ENCODE data around the gene DSG4. TPM values are rescaled to one million over a fixed set of nuclear protein-coding genes. Genes with fewer than 3 reads are reported as not detected.

DSG4 gene
- total RNA-seq, 2 donors from 2014 or later: not detected

GRCh38 chr18:31428211-31428610 is 51.6 kb downstream of the DSG4 start:
- Histone ChIP-seq H3K36me3 (ENCODE audit: control insufficient read depth, insufficient read depth, low read length) (no peaks in the 10 kb centered on the region), H3K27me3 (ENCODE audit: control insufficient read depth, insufficient read depth, low read length, poor library complexity, severe bottlenecking) (no peaks in the 10 kb centered on the region), H3K4me3 (ENCODE audit: low read length) (no peak overlapping the region), H3K9me3 (ENCODE audit: control insufficient read depth, low read length) (no peaks in the 10 kb centered on the region), H3K27ac (ENCODE audit: low read depth, low read length) (no peak overlapping the region), H3K9ac (ENCODE audit: extremely low read depth, low read length, poor library complexity, severe bottlenecking) (no peak overlapping the region), H3K4me1 (ENCODE audit: control insufficient read depth, insufficient read depth, low read length) (no peaks in the 10 kb centered on the region)
- DNase-seq: no peak
- 100% methylated on average over 1 of the region's 1 CpG for WGBS, 2 experiments (ENCODE audit: insufficient coverage in 1 of 2, insufficient read length in 1 of 2)
- Mint-ChIP-seq H3K36me3 (ENCODE audit: low read depth) (no peaks in the 10 kb centered on the region), H3K9me3 (peaks cover 15% of the 10 kb centered on the region), H3K4me1 (no peaks in the 10 kb centered on the region), H3K27ac (no peak overlapping the region), H3K27me3 (ENCODE audit: insufficient read depth) (no peaks in the 10 kb centered on the region), H3K4me3 (no peak overlapping the region)
- TF ChIP-seq CTCF (conservative IDR thresholded peaks at IDR 0.05): no peak

- WGBS, 2 experiments (ENCODE audit: insufficient coverage in 1 of 2, insufficient read length in 1 of 2): 82 to 83% methylated on average over 1 to 2 of the region's 2 CpGs
- H3K9me3 ChIP-seq (ENCODE audit: control insufficient read depth, low read length): no peaks in the 10 kb centered on the region
- peak; percentile 57 for DNase-seq
These were observed 53.0 kb downstream of the DSG4 start for GRCh38 chr18:31429623-31430022.

GRCh38 chr18:31430072-31430471 is 53.5 kb downstream of the DSG4 start:
- Histone ChIP-seq H3K36me3 (ENCODE audit: control insufficient read depth, insufficient read depth, low read length) (no peaks in the 10 kb centered on the region), H3K27me3 (ENCODE audit: control insufficient read depth, insufficient read depth, low read length, poor library complexity, severe bottlenecking) (no peaks in the 10 kb centered on the region), H3K4me1 (ENCODE audit: control insufficient read depth, insufficient read depth, low read length) (no peaks in the 10 kb centered on the region), H3K9me3 (ENCODE audit: control insufficient read depth, low read length) (no peaks in the 10 kb centered on the region), H3K9ac (ENCODE audit: extremely low read depth, low read length, poor library complexity, severe bottlenecking) (no peak overlapping the region), H3K27ac (ENCODE audit: low read depth, low read length) (no peak overlapping the region), H3K4me3 (ENCODE audit: low read length) (no peak overlapping the region)
- WGBS, 2 experiments (ENCODE audit: insufficient coverage in 1 of 2, insufficient read length in 1 of 2): 87% methylated on average over 4 of the region's 4 CpGs; no CpG with 5 or more reads in 1 of the 2 experiments
- H3K9me3 Mint-ChIP-seq: peaks cover 17% of the 10 kb centered on the region
- no peak for DNase-seq
- no peaks in the 10 kb centered on the region for H3K27me3 Mint-ChIP-seq (ENCODE audit: insufficient read depth)
- H3K27ac Mint-ChIP-seq: no peak overlapping the region
- H3K4me3 Mint-ChIP-seq: no peak overlapping the region
- no peaks in the 10 kb centered on the region for H3K36me3 Mint-ChIP-seq (ENCODE audit: low read depth)
- no peaks in the 10 kb centered on the region for H3K4me1 Mint-ChIP-seq
- TF ChIP-seq CTCF (conservative IDR thresholded peaks at IDR 0.05): no peak

More at GRCh38 chr18:31429623-31430022, 53.0 kb downstream of the DSG4 start:
- H3K36me3 Mint-ChIP-seq (ENCODE audit: low read depth): no peaks in the 10 kb centered on the region
- no peak overlapping the region for H3K4me3 Mint-ChIP-seq
- no peaks in the 10 kb centered on the region for H3K4me1 ChIP-seq (ENCODE audit: control insufficient read depth, insufficient read depth, low read length)
- no peak overlapping the region for H3K4me3 ChIP-seq (ENCODE audit: low read length)
- no peak overlapping the region for H3K9ac ChIP-seq (ENCODE audit: extremely low read depth, low read length, poor library complexity, severe bottlenecking)
- H3K27me3 ChIP-seq (ENCODE audit: control insufficient read depth, insufficient read depth, low read length, poor library complexity, severe bottlenecking): no peaks in the 10 kb centered on the region
- H3K27ac ChIP-seq (ENCODE audit: low read depth, low read length): no peak overlapping the region
- H3K27ac Mint-ChIP-seq: no peak overlapping the region
- H3K9me3 Mint-ChIP-seq: peaks cover 17% of the 10 kb centered on the region
- no peak for TF ChIP-seq CTCF (conservative IDR thresholded peaks at IDR 0.05)
- no peaks in the 10 kb centered on the region for H3K36me3 ChIP-seq (ENCODE audit: control insufficient read depth, insufficient read depth, low read length)
- no peaks in the 10 kb centered on the region for H3K4me1 Mint-ChIP-seq
- H3K27me3 Mint-ChIP-seq (ENCODE audit: insufficient read depth): no peaks in the 10 kb centered on the region
